Panc1 (cell line): ENCODE measurements around the gene CYP4Z1. TPM values are rescaled to one million over a fixed set of nuclear protein-coding genes. Genes with fewer than 3 reads are reported as not detected.

Source experiments
- ATAC-seq: fragments of 200-7000 bp; cut with Tn5 transposase; 2 replicates; pipeline ENCODE4 v1.9.1; 2020; ENCODE audit warnings: mild to moderate bottlenecking, moderate library complexity
- BruUV-seq: library from RNA; stranded (reverse); fragments of 400-500 nt; replicated peaks from 2 replicates; lab custom pipeline; 2021; lab: Mats Ljungman, UMichigan
- CTCF ChIA-PET: fragments of 300-600 bp; sonication (Branson Sonifier 250); formaldehyde crosslinking; loops from one replicate; lab custom pipeline; 2022; ENCODE audit warnings: antibody characterized with exemption; lab: Charles Lee
- POLR2A ChIA-PET: fragments of 300-600 bp; sonication (Branson Sonifier 250); formaldehyde crosslinking; loops from one replicate; lab custom pipeline; 2022; ENCODE audit warnings: antibody characterized with exemption; lab: Charles Lee
- DNase-seq: peaks from one replicate; pipeline ENCODE4 v3.0.0-alpha.2; 2010; ENCODE audit warnings: low read depth, low spot score
- H3K27ac ChIP-seq: 2 replicates; pipeline ENCODE4 v1.5.1; 2011; ENCODE audit warnings: mild to moderate bottlenecking, low read length, inconsistent platforms
- H3K27me3 ChIP-seq: fragments of 200-500 bp; sonication (Bioruptor generic); 2 replicates; pipeline ENCODE4 v1.6.0; 2014; ENCODE audit warnings: low read length, inconsistent platforms; ENCODE audit not compliant: control insufficient read depth, insufficient read depth
- H3K36me3 ChIP-seq: fragments of 200-500 bp; sonication (Bioruptor generic); 2 replicates; pipeline ENCODE4 v1.5.1; 2014; ENCODE audit warnings: inconsistent platforms, mild to moderate bottlenecking, low read length, moderate library complexity; ENCODE audit not compliant: control insufficient read depth, insufficient read depth
- H3K4me1 ChIP-seq: 2 replicates; pipeline ENCODE4 v1.5.1; 2011; ENCODE audit warnings: inconsistent platforms, mild to moderate bottlenecking, low read length, moderate library complexity; ENCODE audit not compliant: control insufficient read depth, insufficient read depth
- H3K4me3 ChIP-seq, 2 experiments: 2 replicates each; pipeline ENCODE4 v1.5.1; 2011 to 2012; ENCODE audit warnings: low read depth in 2 of 2, low read length in 2 of 2, mild to moderate bottlenecking in 2 of 2, inconsistent platforms in 1 of 2, moderate library complexity in 1 of 2
- H3K9me3 ChIP-seq: fragments of 200-500 bp; sonication (Bioruptor generic); 2 replicates; pipeline ENCODE4 v1.5.1; 2014; ENCODE audit warnings: low read depth, mild to moderate bottlenecking, inconsistent platforms, low read length, moderate library complexity; ENCODE audit not compliant: control insufficient read depth, insufficient read depth
- POLR2AphosphoS5 ChIP-seq: IDR thresholded peaks from 2 replicates; pipeline ENCODE4 v1.6.1; 2012; ENCODE audit warnings: mild to moderate bottlenecking, low read depth, low read length, moderate library complexity
- SIN3A ChIP-seq: IDR thresholded peaks from 2 replicates; pipeline ENCODE4 v1.6.1; 2012; ENCODE audit warnings: low read depth, mild to moderate bottlenecking, low read length, moderate library complexity, borderline replicate concordance; ENCODE audit not compliant: insufficient read depth
- TCF7L2 ChIP-seq: IDR thresholded peaks from 2 replicates; pipeline ENCODE4 v1.6.1; 2011; ENCODE audit warnings: mild to moderate bottlenecking, low read depth, low read length, inconsistent platforms
- in situ Hi-C: cut with HindIII; loops from 2 replicates; pipeline ENCODE4 v1.10.0; 2016; ENCODE audit warnings: low sequenced_read_pairs, low pct_unique_long_range_greater_than_20kb
- intact Hi-C: fragments of 100-400 bp; cut with micrococcal nuclease; formaldehyde crosslinking; loops from one replicate; pipeline ENCODE4 v1.10.0; 2022; ENCODE audit not compliant: unreplicated experiment
- total RNA-seq: library from RNA; stranded (reverse); gene quantifications from one replicate; pipeline ENCODE4 v1.2.1, GENCODE V29; 2021; ENCODE audit not compliant: unreplicated experiment
- TF ChIP-seq, protein P1 (sequence below): fragments of 450-650 bp; IDR thresholded peaks from 2 replicates; pipeline ENCODE4 v1.5.1; 2017; ENCODE audit warnings: mild to moderate bottlenecking
- TF ChIP-seq, protein P2 (sequence below), 2 experiments: IDR thresholded peaks; 2 replicates each; pipeline ENCODE4 v1.6.1; 2011 to 2012; ENCODE audit warnings: low read depth in 2 of 2, control low read depth in 1 of 2, low read length in 1 of 2, mild to moderate bottlenecking in 1 of 2, moderate library complexity in 1 of 2; ENCODE audit not compliant: insufficient read depth in 1 of 2

The CYP4Z1 gene
- total RNA-seq, 1 experiment from 2014 or later = not detected

DNA sequence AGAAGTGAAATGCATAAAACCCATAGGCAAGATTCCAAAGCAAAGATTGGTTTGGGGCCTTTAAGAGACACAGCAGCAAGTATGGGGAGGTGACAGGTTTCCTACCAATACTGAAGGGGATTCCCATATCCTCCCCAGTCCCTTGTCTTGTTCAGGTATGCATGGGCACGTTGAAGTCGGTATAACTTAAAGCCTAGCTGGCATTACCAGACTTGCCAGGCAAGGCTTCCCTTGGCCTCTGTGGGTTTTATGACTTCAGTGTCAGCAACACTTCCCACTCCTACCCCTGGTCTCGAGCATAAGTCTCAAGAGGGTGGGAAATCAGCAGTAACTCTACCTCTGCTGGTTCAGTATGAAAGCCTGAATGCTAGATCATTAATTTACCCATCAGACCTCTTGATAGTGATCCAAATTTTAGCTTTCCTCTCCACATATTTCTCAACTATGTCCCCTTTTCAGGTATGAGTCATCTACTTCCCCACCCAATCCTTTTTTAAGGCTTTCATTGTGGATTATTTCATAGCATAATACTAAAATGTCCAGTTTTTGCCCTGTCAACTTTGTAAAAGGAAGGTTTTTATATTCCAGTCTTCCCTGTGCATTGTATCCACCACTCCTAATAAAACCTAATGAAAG lies 36.7 kb upstream of the CYP4Z1 start:
- Histone ChIP-seq H3K27ac (0 out of 2 replicates have a peak overlapping the region, but pooled peaks have one; percentile 4), H3K4me3 (no peak overlapping the region), H3K4me1 (peaks cover 4% of the 10 kb centered on the region; the same call in 1 of the 2 replicates), H3K9me3 (no peaks in the 10 kb centered on the region), H3K36me3 (no peaks in the 10 kb centered on the region), H3K27me3 (peaks cover 8% of the 10 kb centered on the region; the same call in 1 of the 2 replicates)
- in situ Hi-C loops = no loop called here
- ChIA-PET POLR2A (no interaction called here), CTCF (no interaction called here)
- BruUV-seq = no TSS peak
- intact Hi-C loops = no loop called here
- ATAC-seq = no peak
- TF ChIP-seq, protein P1, sequence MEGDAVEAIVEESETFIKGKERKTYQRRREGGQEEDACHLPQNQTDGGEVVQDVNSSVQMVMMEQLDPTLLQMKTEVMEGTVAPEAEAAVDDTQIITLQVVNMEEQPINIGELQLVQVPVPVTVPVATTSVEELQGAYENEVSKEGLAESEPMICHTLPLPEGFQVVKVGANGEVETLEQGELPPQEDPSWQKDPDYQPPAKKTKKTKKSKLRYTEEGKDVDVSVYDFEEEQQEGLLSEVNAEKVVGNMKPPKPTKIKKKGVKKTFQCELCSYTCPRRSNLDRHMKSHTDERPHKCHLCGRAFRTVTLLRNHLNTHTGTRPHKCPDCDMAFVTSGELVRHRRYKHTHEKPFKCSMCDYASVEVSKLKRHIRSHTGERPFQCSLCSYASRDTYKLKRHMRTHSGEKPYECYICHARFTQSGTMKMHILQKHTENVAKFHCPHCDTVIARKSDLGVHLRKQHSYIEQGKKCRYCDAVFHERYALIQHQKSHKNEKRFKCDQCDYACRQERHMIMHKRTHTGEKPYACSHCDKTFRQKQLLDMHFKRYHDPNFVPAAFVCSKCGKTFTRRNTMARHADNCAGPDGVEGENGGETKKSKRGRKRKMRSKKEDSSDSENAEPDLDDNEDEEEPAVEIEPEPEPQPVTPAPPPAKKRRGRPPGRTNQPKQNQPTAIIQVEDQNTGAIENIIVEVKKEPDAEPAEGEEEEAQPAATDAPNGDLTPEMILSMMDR = no peak
- TF ChIP-seq, protein P2, sequence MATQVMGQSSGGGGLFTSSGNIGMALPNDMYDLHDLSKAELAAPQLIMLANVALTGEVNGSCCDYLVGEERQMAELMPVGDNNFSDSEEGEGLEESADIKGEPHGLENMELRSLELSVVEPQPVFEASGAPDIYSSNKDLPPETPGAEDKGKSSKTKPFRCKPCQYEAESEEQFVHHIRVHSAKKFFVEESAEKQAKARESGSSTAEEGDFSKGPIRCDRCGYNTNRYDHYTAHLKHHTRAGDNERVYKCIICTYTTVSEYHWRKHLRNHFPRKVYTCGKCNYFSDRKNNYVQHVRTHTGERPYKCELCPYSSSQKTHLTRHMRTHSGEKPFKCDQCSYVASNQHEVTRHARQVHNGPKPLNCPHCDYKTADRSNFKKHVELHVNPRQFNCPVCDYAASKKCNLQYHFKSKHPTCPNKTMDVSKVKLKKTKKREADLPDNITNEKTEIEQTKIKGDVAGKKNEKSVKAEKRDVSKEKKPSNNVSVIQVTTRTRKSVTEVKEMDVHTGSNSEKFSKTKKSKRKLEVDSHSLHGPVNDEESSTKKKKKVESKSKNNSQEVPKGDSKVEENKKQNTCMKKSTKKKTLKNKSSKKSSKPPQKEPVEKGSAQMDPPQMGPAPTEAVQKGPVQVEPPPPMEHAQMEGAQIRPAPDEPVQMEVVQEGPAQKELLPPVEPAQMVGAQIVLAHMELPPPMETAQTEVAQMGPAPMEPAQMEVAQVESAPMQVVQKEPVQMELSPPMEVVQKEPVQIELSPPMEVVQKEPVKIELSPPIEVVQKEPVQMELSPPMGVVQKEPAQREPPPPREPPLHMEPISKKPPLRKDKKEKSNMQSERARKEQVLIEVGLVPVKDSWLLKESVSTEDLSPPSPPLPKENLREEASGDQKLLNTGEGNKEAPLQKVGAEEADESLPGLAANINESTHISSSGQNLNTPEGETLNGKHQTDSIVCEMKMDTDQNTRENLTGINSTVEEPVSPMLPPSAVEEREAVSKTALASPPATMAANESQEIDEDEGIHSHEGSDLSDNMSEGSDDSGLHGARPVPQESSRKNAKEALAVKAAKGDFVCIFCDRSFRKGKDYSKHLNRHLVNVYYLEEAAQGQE (IDR thresholded peaks at IDR 0.05; ENCODE audit: insufficient read depth in 1 of 2, low read depth in 2 of 2, low read length in 1 of 2) = no peak
- TF ChIP-seq SIN3A (no peak), POLR2AphosphoS5 (no peak), TCF7L2 (no peak)
- no peak for DNase-seq

DNA sequence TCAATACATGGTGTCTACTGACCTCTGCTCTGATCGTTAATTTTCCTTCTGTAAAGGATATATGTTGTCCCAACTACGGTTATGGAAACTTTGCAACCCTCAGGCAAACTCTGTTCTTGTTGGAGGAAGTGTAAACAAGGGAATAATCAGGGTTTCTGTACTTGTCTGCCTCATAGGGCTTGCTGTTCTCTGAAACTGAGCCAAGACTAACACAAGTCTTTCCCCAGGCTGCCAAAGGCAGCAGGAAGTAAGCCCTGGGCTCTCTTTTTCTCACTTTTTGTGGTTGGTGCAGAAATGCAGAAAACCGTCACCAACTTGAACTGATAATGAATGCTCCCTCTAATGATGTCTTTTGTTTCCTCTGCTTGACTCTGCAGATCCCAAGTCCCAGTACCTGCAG lies 36.0 kb upstream of the CYP4Z1 start:
- BruUV-seq = no TSS peak
- CTCF ChIA-PET = no interaction called here
- POLR2A ChIA-PET = no interaction called here
- ATAC-seq (peak; percentile 92), DNase-seq (no peak)
- Histone ChIP-seq H3K4me1 (peaks cover 4% of the 10 kb centered on the region; the same call in 1 of the 2 replicates), H3K27me3 (0 out of 2 replicates have a peak, but pooled peaks cover 4% of the 10 kb centered on the region), H3K9me3 (no peaks in the 10 kb centered on the region), H3K4me3 (no peak overlapping the region; a peak in 1 of 4 replicates), H3K27ac (no peak overlapping the region), H3K36me3 (no peaks in the 10 kb centered on the region)
- intact Hi-C loops = no loop called here
- TF ChIP-seq, protein P1 = no peak
- TF ChIP-seq TCF7L2 (0 out of 2 replicates have a peak, but pooled peaks have one; percentile 31), SIN3A (no peak), POLR2AphosphoS5 (no peak)
- in situ Hi-C loops = no loop called here
